HG02852 (cell line): ENCODE measurements around the gene IFT81.

ENCODE experiments used
- ATAC-seq: cut with Tn5 transposase; IDR thresholded peaks from one replicate; pipeline ENCODE4 v1.9.1; 2021; ENCODE audit warnings: mild to moderate bottlenecking, moderate library complexity; ENCODE audit not compliant: unreplicated experiment

The IFT81 gene

GRCh38 chr12:110149086-110149660, 25.0 kb downstream of the IFT81 start:
- ATAC-seq: no peak

- ATAC-seq: no peak
Measured at GRCh38 chr12:110156766-110157165, 32.6 kb downstream of the IFT81 start.

- no peak for ATAC-seq
Measured at GRCh38 chr12:110157539-110157938, 33.4 kb downstream of the IFT81 start.

GRCh38 chr12:110159671-110160245, 35.6 kb downstream of the IFT81 start:
- ATAC-seq: no peak

- ATAC-seq: peak; percentile 69
Measured at GRCh38 chr12:110165540-110166159, 41.5 kb downstream of the IFT81 start.

GRCh38 chr12:110168732-110169455, 44.7 kb downstream of the IFT81 start:
- ATAC-seq: no peak

GRCh38 chr12:110170535-110171185, 46.5 kb downstream of the IFT81 start:
- no peak for ATAC-seq

- ATAC-seq: no peak
Measured at GRCh38 chr12:110171186-110171538, 47.0 kb downstream of the IFT81 start.

- no peak for ATAC-seq
Measured at GRCh38 chr12:110171636-110172035, 47.5 kb downstream of the IFT81 start.

- no peak for ATAC-seq
Measured at GRCh38 chr12:110174373-110174996, 50.3 kb downstream of the IFT81 start.

- ATAC-seq: no peak
Measured at GRCh38 chr12:110175201-110175600, 51.0 kb downstream of the IFT81 start.

GRCh38 chr12:110176745-110177144, 52.6 kb downstream of the IFT81 start:
- no peak for ATAC-seq

- ATAC-seq: no peak
Measured at GRCh38 chr12:110179291-110179690, 55.1 kb downstream of the IFT81 start.

GRCh38 chr12:110180591-110181005, 56.4 kb downstream of the IFT81 start:
- ATAC-seq: no peak

- no peak for ATAC-seq
Measured at GRCh38 chr12:110182281-110182680, 58.1 kb downstream of the IFT81 start.

GRCh38 chr12:110183386-110183785, 59.2 kb downstream of the IFT81 start:
- ATAC-seq: no peak

- no peak for ATAC-seq
Measured at GRCh38 chr12:110185626-110186025, 61.5 kb downstream of the IFT81 start.

- ATAC-seq: no peak
Measured at GRCh38 chr12:110186059-110186458, 61.9 kb downstream of the IFT81 start.

- no peak for ATAC-seq
Measured at GRCh38 chr12:110193196-110193595, 69.0 kb downstream of the IFT81 start.

GRCh38 chr12:110197003-110197402, 72.8 kb downstream of the IFT81 start:
- ATAC-seq: no peak

GRCh38 chr12:110198386-110198785, 74.2 kb downstream of the IFT81 start:
- ATAC-seq: no peak
